ENCODE measurements around the gene LY6G5C. TPM values are rescaled to one million over a fixed set of nuclear protein-coding genes. Genes with fewer than 3 reads are reported as not detected.

The LY6G5C gene
- total and polyA plus RNA-seq, 9 of the 15 experiments (the other 6 are each of a cell fraction or from before 2014, with no cell fraction given) = 0.10 to 0.67 (median 0.46) TPM; not detected in 4

GRCh38 chr6:31729979-31730630 lies 49.2 kb upstream of the LY6G5C start (continued):
- TF ChIP-seq CHD7 (IDR thresholded peaks at IDR 0.05; ENCODE audit: low read depth, low read length) (peak; percentile 27), HNRNPUL1 (IDR thresholded peaks at IDR 0.05; ENCODE audit: low read length) (no peak), ZNF224 (CRISPR knock-in tag; IDR thresholded peaks at IDR 0.05) (0 out of 2 replicates have a peak, but pooled peaks have one; percentile 48), MAFF (IDR thresholded peaks at IDR 0.05; ENCODE audit: low read length) (no peak), ZNF121 (CRISPR knock-in tag; conservative IDR thresholded peaks at IDR 0.05) (no peak), MCM2 (IDR thresholded peaks at IDR 0.05; ENCODE audit: low read depth) (no peak), ZBTB2 (IDR thresholded peaks at IDR 0.05) (no peak; the same call in none of the 2 replicates), TEAD1 (CRISPR knock-in tag; IDR thresholded peaks at IDR 0.05) (peak in 1 of 2 experiments; percentile 94; a peak in 3 of 4 replicates), TBL1XR1 (IDR thresholded peaks at IDR 0.05; ENCODE audit: low read length in 2 of 2) (no peak), PCBP1 (IDR thresholded peaks at IDR 0.05; ENCODE audit: low read depth, low read length, poor library complexity, severe bottlenecking) (peak; percentile 73), AFF4 (CRISPR knock-in tag; IDR thresholded peaks at IDR 0.05) (no peak)
